Activated CD4-positive, alpha-beta T cell treated with anti-CD3 and anti-CD28 coated beads for 1 hour (primary cell): ENCODE data around the gene ABHD12.

Experiments
- DNase-seq: peaks from one replicate; pipeline ENCODE4 v3.0.0-alpha.2; 2020

ABHD12 gene

GRCh38 chr20:25380945-25381614 is 9.6 kb downstream of the ABHD12 start:
- no peak for DNase-seq

- no peak for DNase-seq
These were observed 11.5 kb downstream of the ABHD12 start for GRCh38 chr20:25378884-25379733.

GRCh38 chr20:25378189-25378883 is 12.3 kb downstream of the ABHD12 start:
- DNase-seq: no peak

GRCh38 chr20:25376886-25377285 is 13.7 kb downstream of the ABHD12 start:
- DNase-seq: no peak

GRCh38 chr20:25376236-25376635 is 14.4 kb downstream of the ABHD12 start:
- no peak for DNase-seq

GRCh38 chr20:25374842-25375241 is 15.8 kb downstream of the ABHD12 start:
- no peak for DNase-seq

- no peak for DNase-seq
These were observed 17.9 kb downstream of the ABHD12 start for GRCh38 chr20:25372584-25373336.

GRCh38 chr20:25369971-25370370 is 20.7 kb downstream of the ABHD12 start:
- no peak for DNase-seq

- DNase-seq: no peak
These were observed 21.1 kb downstream of the ABHD12 start for GRCh38 chr20:25369529-25369928.

- no peak for DNase-seq
These were observed 21.7 kb downstream of the ABHD12 start for GRCh38 chr20:25368976-25369375.

- DNase-seq: no peak
These were observed 22.1 kb downstream of the ABHD12 start for GRCh38 chr20:25368526-25368925.

- DNase-seq: no peak
These were observed 25.5 kb downstream of the ABHD12 start for GRCh38 chr20:25364879-25365699.

- no peak for DNase-seq
These were observed 26.4 kb downstream of the ABHD12 start for GRCh38 chr20:25364180-25364788.

- no peak for DNase-seq
These were observed 29.4 kb downstream of the ABHD12 start for GRCh38 chr20:25361287-25361683.

GRCh38 chr20:25360631-25361286 is 29.9 kb downstream of the ABHD12 start:
- no peak for DNase-seq

- no peak for DNase-seq
These were observed 34.2 kb downstream of the ABHD12 start for GRCh38 chr20:25356271-25356933.

GRCh38 chr20:25355866-25356265 is 34.8 kb downstream of the ABHD12 start:
- DNase-seq: no peak

GRCh38 chr20:25355011-25355595 is 35.5 kb downstream of the ABHD12 start:
- no peak for DNase-seq

GRCh38 chr20:25353747-25354705 is 36.6 kb downstream of the ABHD12 start:
- no peak for DNase-seq
